Jurkat, Clone E6-1 (cell line): ENCODE results near the gene DTNB.
A peak's percentile ranks its signal among the peaks of the same experiment; 100 is the strongest.
"Not testable (repeated sequence)": the region's sequence is repeated elsewhere in the genome, so short reads cannot be mapped to it uniquely, and the experiment has no call there.

Experiments used
- DNase-seq: peaks from one replicate; pipeline ENCODE4 v3.0.0-alpha.2; 2011; ENCODE audit warnings: low read depth, low spot score
- H3K4me3 ChIP-seq: 2 replicates; pipeline ENCODE4 v1.5.1; 2011; ENCODE audit warnings: mild to moderate bottlenecking, low read length, control low read depth, moderate library complexity

DTNB gene

GRCh38 chr2:25639131-25639530 lies 34.2 kb downstream of the DTNB start:
- H3K4me3 ChIP-seq, result no peak overlapping the region
- no peak for DNase-seq

GRCh38 chr2:25635797-25636196 lies 37.6 kb downstream of the DTNB start:
- DNase-seq, result no peak
- no peak overlapping the region for H3K4me3 ChIP-seq

- not testable (repeated sequence) for DNase-seq, H3K4me3 ChIP-seq
These were observed 39.6 kb downstream of the DTNB start for GRCh38 chr2:25633801-25634200.

GRCh38 chr2:25632396-25632795 lies 41.0 kb downstream of the DTNB start:
- no peak overlapping the region for H3K4me3 ChIP-seq
- DNase-seq, result no peak

- no peak for DNase-seq
- H3K4me3 ChIP-seq, result no peak overlapping the region
These were observed 48.7 kb downstream of the DTNB start for GRCh38 chr2:25624635-25625034.

GRCh38 chr2:25623361-25623760 lies 50.0 kb downstream of the DTNB start:
- H3K4me3 ChIP-seq, result no peak overlapping the region
- DNase-seq, result no peak

GRCh38 chr2:25620711-25621110 lies 52.7 kb downstream of the DTNB start:
- H3K4me3 ChIP-seq, result no peak overlapping the region
- DNase-seq, result no peak

GRCh38 chr2:25620077-25620476 lies 53.3 kb downstream of the DTNB start:
- H3K4me3 ChIP-seq, result no peak overlapping the region
- DNase-seq, result no peak

GRCh38 chr2:25619185-25619584 lies 54.2 kb downstream of the DTNB start:
- DNase-seq, result no peak
- H3K4me3 ChIP-seq, result no peak overlapping the region

GRCh38 chr2:25618676-25619075 lies 54.7 kb downstream of the DTNB start:
- H3K4me3 ChIP-seq, result no peak overlapping the region
- no peak for DNase-seq

- H3K4me3 ChIP-seq, result no peak overlapping the region
- no peak for DNase-seq
These were observed 55.3 kb downstream of the DTNB start for GRCh38 chr2:25617948-25618646.

- no peak overlapping the region for H3K4me3 ChIP-seq
- DNase-seq, result no peak
These were observed 57.5 kb downstream of the DTNB start for GRCh38 chr2:25615920-25616319.

- no peak overlapping the region for H3K4me3 ChIP-seq
- no peak for DNase-seq
These were observed 58.0 kb downstream of the DTNB start for GRCh38 chr2:25615386-25615785.

GRCh38 chr2:25614711-25615110 lies 58.7 kb downstream of the DTNB start:
- no peak for DNase-seq
- H3K4me3 ChIP-seq, result no peak overlapping the region

- no peak overlapping the region for H3K4me3 ChIP-seq
- DNase-seq, result no peak
These were observed 64.7 kb downstream of the DTNB start for GRCh38 chr2:25608718-25609117.

- peak; percentile 31 for DNase-seq
- no peak overlapping the region for H3K4me3 ChIP-seq
These were observed 66.5 kb downstream of the DTNB start for GRCh38 chr2:25606892-25607291.

GRCh38 chr2:25602333-25602723 lies 71.0 kb downstream of the DTNB start:
- no peak for DNase-seq
- H3K4me3 ChIP-seq, result no peak overlapping the region

GRCh38 chr2:25601711-25602332 lies 71.6 kb downstream of the DTNB start:
- H3K4me3 ChIP-seq, DNase-seq: not testable (repeated sequence)

GRCh38 chr2:25598911-25599310 lies 74.5 kb downstream of the DTNB start:
- DNase-seq, result no peak
- H3K4me3 ChIP-seq, result no peak overlapping the region

GRCh38 chr2:25598332-25598731 lies 75.0 kb downstream of the DTNB start:
- DNase-seq, result no peak

GRCh38 chr2:25597881-25598280 lies 75.5 kb downstream of the DTNB start:
- no peak for DNase-seq

More at GRCh38 chr2:25598332-25598731, 75.0 kb downstream of the DTNB start:
- no peak overlapping the region for H3K4me3 ChIP-seq

More at GRCh38 chr2:25597881-25598280, 75.5 kb downstream of the DTNB start:
- H3K4me3 ChIP-seq, result no peak overlapping the region
